H1 (cell line): Measurements from ENCODE around the gene HMHB1. TPM values are rescaled to one million over a fixed set of nuclear protein-coding genes. Genes with fewer than 3 reads are reported as not detected.
A peak's percentile ranks its signal among the peaks of the same experiment; 100 is the strongest.

Source experiments
- CTCF ChIA-PET: fragments of 300-600 bp; sonication (Branson Sonifier 250); formaldehyde crosslinking; loops from one replicate; lab custom pipeline; 2021; ENCODE audit not compliant: partially characterized antibody; lab: Charles Lee
- POLR2A ChIA-PET: fragments of 300-600 bp; sonication (Branson Sonifier 250); formaldehyde crosslinking; loops from one replicate; lab custom pipeline; 2021; ENCODE audit warnings: inconsistent platforms; ENCODE audit not compliant: partially characterized antibody; lab: Charles Lee
- DNase-seq, 2 experiments: peaks; one replicate each; pipeline versions ENCODE4 v3.0.0 to v3.0.0-alpha.2; 2010 to 2022; ENCODE audit warnings: low spot score in 2 of 2, low read depth in 1 of 2, mixed read lengths in 1 of 2
- FAIRE-seq: peaks from 2 replicates; lab custom pipeline; 2011; peaks lifted over from hg19 to GRCh38; lab: Jason Lieb, UNC
- H2AFZ ChIP-seq: 2 replicates; pipeline ENCODE4 v1.8.1; 2012; ENCODE audit warnings: low read length, inconsistent platforms
- H2AK5ac ChIP-seq: 2 replicates; pipeline ENCODE4 v1.6.1; 2013; ENCODE audit warnings: low read depth, low read length
- H2BK120ac ChIP-seq: replicated peaks from 2 replicates; pipeline ENCODE3; 2013; ENCODE audit warnings: low read depth, low read length, inconsistent platforms
- H2BK12ac ChIP-seq: 2 replicates; pipeline ENCODE4 v1.6.1; 2013; ENCODE audit warnings: low read depth, low read length
- H2BK15ac ChIP-seq: 2 replicates; pipeline ENCODE4 v1.6.1; 2013; ENCODE audit warnings: low read length
- H2BK20ac ChIP-seq: 2 replicates; pipeline ENCODE4 v1.6.1; 2013; ENCODE audit warnings: low read length
- H2BK5ac ChIP-seq: 2 replicates; pipeline ENCODE4 v1.6.1; 2013; ENCODE audit warnings: low read depth, low read length
- H3K14ac ChIP-seq: 2 replicates; pipeline ENCODE4 v1.6.1; 2013; ENCODE audit warnings: inconsistent platforms; ENCODE audit not compliant: insufficient read length
- H3K18ac ChIP-seq: 2 replicates; pipeline ENCODE4 v1.6.1; 2013; ENCODE audit warnings: low read length; ENCODE audit errors: extremely low read depth
- H3K23ac ChIP-seq: 2 replicates; pipeline ENCODE4 v1.6.1; 2013; ENCODE audit warnings: inconsistent platforms; ENCODE audit not compliant: insufficient read length
- H3K23me2 ChIP-seq: 2 replicates; pipeline ENCODE4 v1.6.1; 2013; ENCODE audit warnings: low read depth, low read length
- H3K27ac ChIP-seq: 2 replicates; pipeline ENCODE4 v1.6.1; 2011; ENCODE audit warnings: low read depth, low read length, inconsistent platforms
- H3K27me3 ChIP-seq, 4 experiments: replicated peaks in 1 of 4; 1 replicate in 1 of 4; 2 replicates in 3 of 4; pipeline versions ENCODE4 v1.6.1 to v1.8.1; 2011 to 2013; ENCODE audit warnings: low read length in 3 of 4, mild to moderate bottlenecking in 3 of 4, inconsistent platforms in 2 of 4, mixed read lengths in 2 of 4, moderate library complexity in 1 of 4; ENCODE audit not compliant: control insufficient read depth in 3 of 4, insufficient read depth in 3 of 4; ENCODE audit errors: extremely low read depth in 1 of 4
- H3K36me3 ChIP-seq, 4 experiments: 2 replicates each; pipeline versions ENCODE4 v1.6.1 to v1.8.1; 2011 to 2013; ENCODE audit warnings: mild to moderate bottlenecking in 4 of 4, low read length in 3 of 4, moderate library complexity in 2 of 4, control low read depth in 1 of 4, inconsistent platforms in 1 of 4; ENCODE audit not compliant: insufficient read depth in 4 of 4, control insufficient read depth in 2 of 4
- H3K4ac ChIP-seq: replicated peaks from 2 replicates; pipeline ENCODE3; 2013; ENCODE audit warnings: low read length, low read depth, mixed read lengths, inconsistent platforms; ENCODE audit not compliant: insufficient read length
- H3K4me1 ChIP-seq, 4 experiments: replicated peaks in 1 of 4; 1 replicate in 1 of 4; 2 replicates in 3 of 4; pipeline versions ENCODE4 v1.6.1 to v1.8.1; 2011 to 2013; ENCODE audit warnings: low read length in 3 of 4, inconsistent platforms in 2 of 4, mixed read lengths in 1 of 4; ENCODE audit not compliant: insufficient read depth in 4 of 4, control insufficient read depth in 3 of 4
- H3K4me2 ChIP-seq, 2 experiments: 2 replicates each; pipeline versions ENCODE4 v1.6.1 to v1.8.1; 2011 to 2013; ENCODE audit warnings: low read depth in 2 of 2, low read length in 2 of 2, control low read depth in 1 of 2, inconsistent platforms in 1 of 2, mild to moderate bottlenecking in 1 of 2; ENCODE audit not compliant: insufficient read depth in 1 of 2
- H3K4me3 ChIP-seq, 4 experiments: fragments of 200-600, 300-600 bp in 1 of 4; sonication (generic), shearing (Covaris generic), sonication (Bioruptor Twin) in 1 of 4; 2 replicates each; pipeline versions ENCODE4 v1.5.1 to v1.8.1; 2011 to 2016; ENCODE audit warnings: low read length in 4 of 4, low read depth in 3 of 4, control low read depth in 2 of 4, inconsistent platforms in 2 of 4, mild to moderate bottlenecking in 2 of 4, mixed read lengths in 1 of 4, moderate library complexity in 1 of 4; ENCODE audit not compliant: insufficient read depth in 2 of 4; ENCODE audit errors: extremely low read depth in 1 of 4
- H3K56ac ChIP-seq: replicated peaks from 2 replicates; pipeline ENCODE3; 2013; ENCODE audit warnings: low read depth, mild to moderate bottlenecking, mixed read lengths, low read length, inconsistent platforms; ENCODE audit not compliant: insufficient read length
- H3K79me1 ChIP-seq: 2 replicates; pipeline ENCODE4 v1.6.1; 2013; ENCODE audit warnings: low read depth, low read length, control low read depth
- H3K79me2 ChIP-seq, 2 experiments: 2 replicates each; pipeline versions ENCODE4 v1.6.1 to v1.8.1; 2012 to 2013; ENCODE audit warnings: low read length in 2 of 2, mild to moderate bottlenecking in 2 of 2, inconsistent platforms in 1 of 2; ENCODE audit not compliant: insufficient read depth in 2 of 2, control insufficient read depth in 1 of 2
- H3K9ac ChIP-seq, 4 experiments: replicated peaks in 1 of 4; 1 replicate in 1 of 4; 2 replicates in 3 of 4; pipeline versions ENCODE4 v1.6.1 to v1.8.1; 2011 to 2013; ENCODE audit warnings: low read depth in 3 of 4, low read length in 3 of 4, control low read depth in 2 of 4, mild to moderate bottlenecking in 2 of 4, moderate library complexity in 2 of 4, inconsistent platforms in 1 of 4; ENCODE audit errors: extremely low read depth in 1 of 4
- H3K9me3 ChIP-seq, 2 experiments: 2 replicates each; pipeline versions ENCODE4 v1.6.1 to v1.8.1; 2012 to 2013; ENCODE audit warnings: mild to moderate bottlenecking in 2 of 2, moderate library complexity in 2 of 2, control low read depth in 1 of 2, inconsistent platforms in 1 of 2, low read depth in 1 of 2, low read length in 1 of 2, mixed read lengths in 1 of 2; ENCODE audit not compliant: insufficient read depth in 2 of 2
- H4K20me1 ChIP-seq, 2 experiments: replicated peaks in 1 of 2; 2 replicates each; pipeline versions ENCODE3 to v1.8.1; 2011 to 2013; ENCODE audit warnings: inconsistent platforms in 2 of 2, low read length in 2 of 2, mild to moderate bottlenecking in 1 of 2; ENCODE audit not compliant: insufficient read depth in 2 of 2, control insufficient read depth in 1 of 2
- H4K5ac ChIP-seq: 2 replicates; pipeline ENCODE4 v1.6.1; 2013; ENCODE audit warnings: low read length, low read depth, mixed read lengths, inconsistent platforms; ENCODE audit not compliant: insufficient read length
- H4K8ac ChIP-seq: 2 replicates; pipeline ENCODE4 v1.8.0; 2013; ENCODE audit warnings: mild to moderate bottlenecking, moderate library complexity, low read length, inconsistent platforms; ENCODE audit not compliant: insufficient read depth; ENCODE audit errors: extremely low read depth
- H4K91ac ChIP-seq: replicated peaks from 2 replicates; pipeline ENCODE3; 2013; ENCODE audit warnings: low read length, mixed read lengths, inconsistent platforms; ENCODE audit not compliant: insufficient read length
- ASH2L ChIP-seq: fragments of 200-600, 300-600 bp; sonication (generic); IDR thresholded peaks from one replicate; pipeline ENCODE4 v1.7.1; 2017; ENCODE audit warnings: low read length
- NRF1 ChIP-seq: IDR thresholded peaks from 2 replicates; pipeline ENCODE4 v1.6.1; 2011; ENCODE audit warnings: mild to moderate bottlenecking, low read depth, low read length, improper control_type of control experiment
- PHF8 ChIP-seq: fragments of 200-600 bp; sonication (generic); conservative IDR thresholded peaks from 2 replicates; pipeline ENCODE4 v1.7.1; 2012; ENCODE audit warnings: low read depth, mild to moderate bottlenecking, inconsistent platforms, low read length, moderate library complexity
- SIRT6 ChIP-seq: IDR thresholded peaks from one replicate; pipeline ENCODE4 v1.7.1; 2012; ENCODE audit warnings: low read length, inconsistent platforms
- WGBS, 2 experiments: shearing (Covaris generic) in 1 of 2; methylation state at CpG; one replicate each; pipeline versions ENCODE4 v1.1.6 to v1.1.7; 2013 to 2015; ENCODE audit warnings: low lambda C conversion rate in 2 of 2, mixed read lengths in 2 of 2, inconsistent platforms in 1 of 2, low coverage in 1 of 2, missing lambda C conversion rate in 1 of 2; ENCODE audit not compliant: insufficient replicate concordance in 2 of 2, insufficient coverage in 1 of 2, insufficient read length in 1 of 2; ENCODE audit errors: extremely low coverage in 1 of 2, missing lambda C conversion rate in 1 of 2; 5-methylcytosine and 5-hydroxymethylcytosine counted together
- polyA plus RNA-seq, 7 experiments: library from polyadenylated mRNA; depleted of rRNA in 3 of 7; stranded (reverse) in 5 of 7; unstranded in 2 of 7; fragments of >200 nt in 5 of 7; fragments of 200-250 nt in 2 of 7; gene quantifications; 1 replicate in 5 of 7; 2 replicates in 1 of 7; 4 replicates in 1 of 7; pipeline versions ENCODE4 v1.2.1 to v1.2.3, GENCODE V29; 2011 to 2013; ENCODE audit warnings: missing spikeins in 2 of 7, mixed read lengths in 2 of 7
- total RNA-seq: library from RNA; stranded (reverse); fragmentation: NEBNext Ultra II Directional; extraction: Animal tissue kit (Norgen Biotek cat#: 25700); gene quantifications from 2 replicates; pipeline ENCODE4 v1.2.1, GENCODE V29; 2021

The HMHB1 gene
- total and polyA plus RNA-seq, 2 of the 8 experiments (the other 6 are each of a cell fraction or from before 2014, with no cell fraction given): not detected

GRCh38 chr5:143801252-143801939, 10.6 kb upstream of the HMHB1 start:
- H2BK15ac ChIP-seq: no peak overlapping the region
- no peaks in the 10 kb centered on the region for H3K79me2 ChIP-seq
- H3K4ac ChIP-seq: no peak overlapping the region
- no peaks in the 10 kb centered on the region for H3K36me3 ChIP-seq
- H3K27ac ChIP-seq: no peak overlapping the region
- no peak overlapping the region for H3K4me3 ChIP-seq
- no peak overlapping the region for H2BK20ac ChIP-seq
- no peaks in the 10 kb centered on the region for H3K79me1 ChIP-seq
- no peaks in the 10 kb centered on the region for H4K20me1 ChIP-seq
- H2BK5ac ChIP-seq: no peak overlapping the region
- FAIRE-seq (no peak), DNase-seq (no peak)
- WGBS, 2 experiments: 92% methylated on average over 6 of the region's 6 CpGs; no CpG with 5 or more reads in 1 of the 2 experiments
- no peaks in the 10 kb centered on the region for H3K4me1 ChIP-seq
- CTCF ChIA-PET: interaction anchor here (1.0 to 1.4 kb wide), 5 partner anchors 15 to 398 kb away, joined by 3 to 4 read pairs (median 3); partner anchors contain the start of gene NR3C1
- no peak overlapping the region for H2BK120ac ChIP-seq
- no peak for TF ChIP-seq SIRT6
- no peak for TF ChIP-seq NRF1
- TF ChIP-seq ASH2L: no peak
- no peak for TF ChIP-seq PHF8
- H2AFZ ChIP-seq: 0 out of 2 replicates have a peak overlapping the region, but pooled peaks have one; percentile 59
- no peak overlapping the region for H3K4me2 ChIP-seq
- POLR2A ChIA-PET: no interaction called here
- H3K23me2 ChIP-seq: no peaks in the 10 kb centered on the region
- H3K18ac ChIP-seq: no peak overlapping the region
- no peak overlapping the region for H4K5ac ChIP-seq
- no peak overlapping the region for H4K91ac ChIP-seq
- H4K8ac ChIP-seq: no peak overlapping the region
- no peak overlapping the region for H3K9ac ChIP-seq
- no peak overlapping the region for H2AK5ac ChIP-seq
- H2BK12ac ChIP-seq: no peak overlapping the region
- H3K23ac ChIP-seq: no peak overlapping the region
- no peak overlapping the region for H3K14ac ChIP-seq
- H3K9me3 ChIP-seq: no peaks in the 10 kb centered on the region
- H3K27me3 ChIP-seq: no peaks in the 10 kb centered on the region
- no peak overlapping the region for H3K56ac ChIP-seq
